ENCODE measurements around the gene CHSY3. TPM values are rescaled to one million over a fixed set of nuclear protein-coding genes. Genes with fewer than 3 reads are reported as not detected.
A peak's percentile ranks its signal among the peaks of the same experiment; 100 is the strongest.

Gene CHSY3
- total and polyA plus RNA-seq, 2 experiments from 2014 or later, result 0.44 to 3.0 TPM

DNA sequence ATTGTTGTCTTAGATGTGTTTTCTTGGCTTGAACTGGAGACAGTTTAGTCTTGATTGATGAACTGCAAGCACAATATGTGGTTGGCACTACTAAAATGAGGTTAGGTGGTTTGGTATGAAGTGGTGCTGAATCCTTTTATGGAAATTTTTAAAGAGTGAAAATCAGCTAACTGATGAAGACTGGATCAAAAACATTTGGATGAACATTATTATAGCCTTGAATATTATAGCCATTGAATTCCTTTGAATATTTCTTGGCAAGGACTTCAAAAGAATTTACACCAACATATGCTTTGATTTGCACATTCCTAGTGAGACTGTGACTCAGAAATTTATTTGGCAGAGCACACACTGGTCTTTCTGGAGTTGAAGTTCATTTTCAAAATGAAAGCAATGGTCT is 318.3 kb downstream of the CHSY3 start:
- DNase-seq (ENCODE audit: low spot score) (no peak), ATAC-seq (no peak)
- Histone ChIP-seq H2AFZ (no peak overlapping the region), H3K4me2 (no peak overlapping the region), H3K79me2 (replicated peaks; ENCODE audit: insufficient read depth) (no peaks in the 10 kb centered on the region), H3K27me3 (ENCODE audit: insufficient read depth) (no peaks in the 10 kb centered on the region), H3K27ac (ENCODE audit: low read depth) (no peak overlapping the region), H3K9me2 (ENCODE audit: insufficient read depth) (0 out of 2 replicates have a peak, but pooled peaks cover 4% of the 10 kb centered on the region), H3F3A (replicated peaks; ENCODE audit: low read depth) (no peaks in the 10 kb centered on the region), H4K20me1 (replicated peaks; ENCODE audit: insufficient read depth) (no peaks in the 10 kb centered on the region), H3K4me3 (no peak overlapping the region), H3K4me1 (ENCODE audit: insufficient read depth) (no peaks in the 10 kb centered on the region), H3K36me3 (ENCODE audit: insufficient read depth) (no peaks in the 10 kb centered on the region)
- H3K4me1 Mint-ChIP-seq, result no peaks in the 10 kb centered on the region
- TF ChIP-seq ZNF331 (CRISPR knock-in tag; IDR thresholded peaks at IDR 0.05; ENCODE audit: low read depth) (no peak), ZNF114 (CRISPR knock-in tag; IDR thresholded peaks at IDR 0.05) (no peak), POLR2AphosphoS5 (IDR thresholded peaks at IDR 0.05; ENCODE audit: low read depth) (no peak), EZH2phosphoT487 (IDR thresholded peaks at IDR 0.05; ENCODE audit: unreplicated experiment) (no peak), EZH2 (IDR thresholded peaks at IDR 0.05; ENCODE audit: low read depth, unreplicated experiment) (no peak), NANOG (IDR thresholded peaks at IDR 0.05; ENCODE audit: borderline replicate concordance) (no peak), STAT1 (IDR thresholded peaks at IDR 0.05; ENCODE audit: unreplicated experiment) (no peak), CREB1 (CRISPR knock-in tag; IDR thresholded peaks at IDR 0.05; ENCODE audit: low read depth) (no peak), JUNB (IDR thresholded peaks at IDR 0.05; ENCODE audit: unreplicated experiment) (no peak)
- TF ChIP-seq, protein P1, sequence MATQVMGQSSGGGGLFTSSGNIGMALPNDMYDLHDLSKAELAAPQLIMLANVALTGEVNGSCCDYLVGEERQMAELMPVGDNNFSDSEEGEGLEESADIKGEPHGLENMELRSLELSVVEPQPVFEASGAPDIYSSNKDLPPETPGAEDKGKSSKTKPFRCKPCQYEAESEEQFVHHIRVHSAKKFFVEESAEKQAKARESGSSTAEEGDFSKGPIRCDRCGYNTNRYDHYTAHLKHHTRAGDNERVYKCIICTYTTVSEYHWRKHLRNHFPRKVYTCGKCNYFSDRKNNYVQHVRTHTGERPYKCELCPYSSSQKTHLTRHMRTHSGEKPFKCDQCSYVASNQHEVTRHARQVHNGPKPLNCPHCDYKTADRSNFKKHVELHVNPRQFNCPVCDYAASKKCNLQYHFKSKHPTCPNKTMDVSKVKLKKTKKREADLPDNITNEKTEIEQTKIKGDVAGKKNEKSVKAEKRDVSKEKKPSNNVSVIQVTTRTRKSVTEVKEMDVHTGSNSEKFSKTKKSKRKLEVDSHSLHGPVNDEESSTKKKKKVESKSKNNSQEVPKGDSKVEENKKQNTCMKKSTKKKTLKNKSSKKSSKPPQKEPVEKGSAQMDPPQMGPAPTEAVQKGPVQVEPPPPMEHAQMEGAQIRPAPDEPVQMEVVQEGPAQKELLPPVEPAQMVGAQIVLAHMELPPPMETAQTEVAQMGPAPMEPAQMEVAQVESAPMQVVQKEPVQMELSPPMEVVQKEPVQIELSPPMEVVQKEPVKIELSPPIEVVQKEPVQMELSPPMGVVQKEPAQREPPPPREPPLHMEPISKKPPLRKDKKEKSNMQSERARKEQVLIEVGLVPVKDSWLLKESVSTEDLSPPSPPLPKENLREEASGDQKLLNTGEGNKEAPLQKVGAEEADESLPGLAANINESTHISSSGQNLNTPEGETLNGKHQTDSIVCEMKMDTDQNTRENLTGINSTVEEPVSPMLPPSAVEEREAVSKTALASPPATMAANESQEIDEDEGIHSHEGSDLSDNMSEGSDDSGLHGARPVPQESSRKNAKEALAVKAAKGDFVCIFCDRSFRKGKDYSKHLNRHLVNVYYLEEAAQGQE (IDR thresholded peaks at IDR 0.05; ENCODE audit: unreplicated experiment), result no peak
- TF ChIP-seq, protein P2, sequence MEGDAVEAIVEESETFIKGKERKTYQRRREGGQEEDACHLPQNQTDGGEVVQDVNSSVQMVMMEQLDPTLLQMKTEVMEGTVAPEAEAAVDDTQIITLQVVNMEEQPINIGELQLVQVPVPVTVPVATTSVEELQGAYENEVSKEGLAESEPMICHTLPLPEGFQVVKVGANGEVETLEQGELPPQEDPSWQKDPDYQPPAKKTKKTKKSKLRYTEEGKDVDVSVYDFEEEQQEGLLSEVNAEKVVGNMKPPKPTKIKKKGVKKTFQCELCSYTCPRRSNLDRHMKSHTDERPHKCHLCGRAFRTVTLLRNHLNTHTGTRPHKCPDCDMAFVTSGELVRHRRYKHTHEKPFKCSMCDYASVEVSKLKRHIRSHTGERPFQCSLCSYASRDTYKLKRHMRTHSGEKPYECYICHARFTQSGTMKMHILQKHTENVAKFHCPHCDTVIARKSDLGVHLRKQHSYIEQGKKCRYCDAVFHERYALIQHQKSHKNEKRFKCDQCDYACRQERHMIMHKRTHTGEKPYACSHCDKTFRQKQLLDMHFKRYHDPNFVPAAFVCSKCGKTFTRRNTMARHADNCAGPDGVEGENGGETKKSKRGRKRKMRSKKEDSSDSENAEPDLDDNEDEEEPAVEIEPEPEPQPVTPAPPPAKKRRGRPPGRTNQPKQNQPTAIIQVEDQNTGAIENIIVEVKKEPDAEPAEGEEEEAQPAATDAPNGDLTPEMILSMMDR (conservative IDR thresholded peaks at IDR 0.05; ENCODE audit: low read depth in 2 of 2), result no peak
- TF ChIP-seq, protein P3, sequence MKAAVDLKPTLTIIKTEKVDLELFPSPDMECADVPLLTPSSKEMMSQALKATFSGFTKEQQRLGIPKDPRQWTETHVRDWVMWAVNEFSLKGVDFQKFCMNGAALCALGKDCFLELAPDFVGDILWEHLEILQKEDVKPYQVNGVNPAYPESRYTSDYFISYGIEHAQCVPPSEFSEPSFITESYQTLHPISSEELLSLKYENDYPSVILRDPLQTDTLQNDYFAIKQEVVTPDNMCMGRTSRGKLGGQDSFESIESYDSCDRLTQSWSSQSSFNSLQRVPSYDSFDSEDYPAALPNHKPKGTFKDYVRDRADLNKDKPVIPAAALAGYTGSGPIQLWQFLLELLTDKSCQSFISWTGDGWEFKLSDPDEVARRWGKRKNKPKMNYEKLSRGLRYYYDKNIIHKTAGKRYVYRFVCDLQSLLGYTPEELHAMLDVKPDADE (IDR thresholded peaks at IDR 0.05), result no peak
- TF ChIP-seq, protein P4, sequence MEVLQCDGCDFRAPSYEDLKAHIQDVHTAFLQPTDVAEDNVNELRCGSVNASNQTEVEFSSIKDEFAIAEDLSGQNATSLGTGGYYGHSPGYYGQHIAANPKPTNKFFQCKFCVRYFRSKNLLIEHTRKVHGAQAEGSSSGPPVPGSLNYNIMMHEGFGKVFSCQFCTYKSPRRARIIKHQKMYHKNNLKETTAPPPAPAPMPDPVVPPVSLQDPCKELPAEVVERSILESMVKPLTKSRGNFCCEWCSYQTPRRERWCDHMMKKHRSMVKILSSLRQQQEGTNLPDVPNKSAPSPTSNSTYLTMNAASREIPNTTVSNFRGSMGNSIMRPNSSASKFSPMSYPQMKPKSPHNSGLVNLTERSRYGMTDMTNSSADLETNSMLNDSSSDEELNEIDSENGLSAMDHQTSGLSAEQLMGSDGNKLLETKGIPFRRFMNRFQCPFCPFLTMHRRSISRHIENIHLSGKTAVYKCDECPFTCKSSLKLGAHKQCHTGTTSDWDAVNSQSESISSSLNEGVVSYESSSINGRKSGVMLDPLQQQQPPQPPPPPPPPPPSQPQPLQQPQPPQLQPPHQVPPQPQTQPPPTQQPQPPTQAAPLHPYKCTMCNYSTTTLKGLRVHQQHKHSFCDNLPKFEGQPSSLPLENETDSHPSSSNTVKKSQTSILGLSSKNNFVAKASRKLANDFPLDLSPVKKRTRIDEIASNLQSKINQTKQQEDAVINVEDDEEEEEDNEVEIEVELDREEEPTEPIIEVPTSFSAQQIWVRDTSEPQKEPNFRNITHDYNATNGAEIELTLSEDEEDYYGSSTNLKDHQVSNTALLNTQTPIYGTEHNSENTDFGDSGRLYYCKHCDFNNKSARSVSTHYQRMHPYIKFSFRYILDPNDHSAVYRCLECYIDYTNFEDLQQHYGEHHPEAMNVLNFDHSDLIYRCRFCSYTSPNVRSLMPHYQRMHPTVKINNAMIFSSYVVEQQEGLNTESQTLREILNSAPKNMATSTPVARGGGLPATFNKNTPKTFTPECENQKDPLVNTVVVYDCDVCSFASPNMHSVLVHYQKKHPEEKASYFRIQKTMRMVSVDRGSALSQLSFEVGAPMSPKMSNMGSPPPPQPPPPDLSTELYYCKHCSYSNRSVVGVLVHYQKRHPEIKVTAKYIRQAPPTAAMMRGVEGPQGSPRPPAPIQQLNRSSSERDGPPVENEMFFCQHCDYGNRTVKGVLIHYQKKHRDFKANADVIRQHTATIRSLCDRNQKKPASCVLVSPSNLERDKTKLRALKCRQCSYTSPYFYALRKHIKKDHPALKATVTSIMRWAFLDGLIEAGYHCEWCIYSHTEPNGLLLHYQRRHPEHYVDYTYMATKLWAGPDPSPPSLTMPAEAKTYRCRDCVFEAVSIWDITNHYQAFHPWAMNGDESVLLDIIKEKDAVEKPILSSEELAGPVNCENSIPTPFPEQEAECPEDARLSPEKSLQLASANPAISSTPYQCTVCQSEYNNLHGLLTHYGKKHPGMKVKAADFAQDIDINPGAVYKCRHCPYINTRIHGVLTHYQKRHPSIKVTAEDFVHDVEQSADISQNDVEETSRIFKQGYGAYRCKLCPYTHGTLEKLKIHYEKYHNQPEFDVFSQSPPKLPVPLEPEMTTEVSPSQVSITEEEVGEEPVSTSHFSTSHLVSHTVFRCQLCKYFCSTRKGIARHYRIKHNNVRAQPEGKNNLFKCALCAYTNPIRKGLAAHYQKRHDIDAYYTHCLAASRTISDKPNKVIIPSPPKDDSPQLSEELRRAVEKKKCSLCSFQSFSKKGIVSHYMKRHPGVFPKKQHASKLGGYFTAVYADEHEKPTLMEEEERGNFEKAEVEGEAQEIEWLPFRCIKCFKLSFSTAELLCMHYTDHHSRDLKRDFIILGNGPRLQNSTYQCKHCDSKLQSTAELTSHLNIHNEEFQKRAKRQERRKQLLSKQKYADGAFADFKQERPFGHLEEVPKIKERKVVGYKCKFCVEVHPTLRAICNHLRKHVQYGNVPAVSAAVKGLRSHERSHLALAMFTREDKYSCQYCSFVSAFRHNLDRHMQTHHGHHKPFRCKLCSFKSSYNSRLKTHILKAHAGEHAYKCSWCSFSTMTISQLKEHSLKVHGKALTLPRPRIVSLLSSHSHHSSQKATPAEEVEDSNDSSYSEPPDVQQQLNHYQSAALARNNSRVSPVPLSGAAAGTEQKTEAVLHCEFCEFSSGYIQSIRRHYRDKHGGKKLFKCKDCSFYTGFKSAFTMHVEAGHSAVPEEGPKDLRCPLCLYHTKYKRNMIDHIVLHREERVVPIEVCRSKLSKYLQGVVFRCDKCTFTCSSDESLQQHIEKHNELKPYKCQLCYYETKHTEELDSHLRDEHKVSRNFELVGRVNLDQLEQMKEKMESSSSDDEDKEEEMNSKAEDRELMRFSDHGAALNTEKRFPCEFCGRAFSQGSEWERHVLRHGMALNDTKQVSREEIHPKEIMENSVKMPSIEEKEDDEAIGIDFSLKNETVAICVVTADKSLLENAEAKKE (CRISPR knock-in tag; IDR thresholded peaks at IDR 0.05), result no peak
- H3K9me3 Mint-ChIP-seq, result peaks cover 12% of the 10 kb centered on the region
- H3K4me3 Mint-ChIP-seq, result no peak overlapping the region
- no peaks in the 10 kb centered on the region for H3K27me3 Mint-ChIP-seq (ENCODE audit: insufficient read depth, low read depth, poor library complexity)
- peak overlapping the region; percentile 44; the same call in 1 of the 2 replicates for H3K27ac Mint-ChIP-seq
- H3K36me3 Mint-ChIP-seq (ENCODE audit: low read depth), result peaks cover 14% of the 10 kb centered on the region; the same call in 2 of the 3 replicates

Measured in GM23338 (cell line).